ENCODE results near the gene NELFE. TPM values are rescaled to one million over a fixed set of nuclear protein-coding genes. Genes with fewer than 3 reads are reported as not detected.
A peak's percentile ranks its signal among the peaks of the same experiment; 100 is the strongest.

The NELFE gene
- total and polyA plus RNA-seq, 2 of the 13 experiments (the other 11 are each of a cell fraction or from before 2014, with no cell fraction given): 51.3 to 69.8 TPM

- TF ChIP-seq, protein P1, sequence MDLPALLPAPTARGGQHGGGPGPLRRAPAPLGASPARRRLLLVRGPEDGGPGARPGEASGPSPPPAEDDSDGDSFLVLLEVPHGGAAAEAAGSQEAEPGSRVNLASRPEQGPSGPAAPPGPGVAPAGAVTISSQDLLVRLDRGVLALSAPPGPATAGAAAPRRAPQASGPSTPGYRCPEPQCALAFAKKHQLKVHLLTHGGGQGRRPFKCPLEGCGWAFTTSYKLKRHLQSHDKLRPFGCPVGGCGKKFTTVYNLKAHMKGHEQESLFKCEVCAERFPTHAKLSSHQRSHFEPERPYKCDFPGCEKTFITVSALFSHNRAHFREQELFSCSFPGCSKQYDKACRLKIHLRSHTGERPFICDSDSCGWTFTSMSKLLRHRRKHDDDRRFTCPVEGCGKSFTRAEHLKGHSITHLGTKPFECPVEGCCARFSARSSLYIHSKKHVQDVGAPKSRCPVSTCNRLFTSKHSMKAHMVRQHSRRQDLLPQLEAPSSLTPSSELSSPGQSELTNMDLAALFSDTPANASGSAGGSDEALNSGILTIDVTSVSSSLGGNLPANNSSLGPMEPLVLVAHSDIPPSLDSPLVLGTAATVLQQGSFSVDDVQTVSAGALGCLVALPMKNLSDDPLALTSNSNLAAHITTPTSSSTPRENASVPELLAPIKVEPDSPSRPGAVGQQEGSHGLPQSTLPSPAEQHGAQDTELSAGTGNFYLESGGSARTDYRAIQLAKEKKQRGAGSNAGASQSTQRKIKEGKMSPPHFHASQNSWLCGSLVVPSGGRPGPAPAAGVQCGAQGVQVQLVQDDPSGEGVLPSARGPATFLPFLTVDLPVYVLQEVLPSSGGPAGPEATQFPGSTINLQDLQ (CRISPR knock-in tag; IDR thresholded peaks at IDR 0.05): peak; percentile 70; the same call in 1 of the 2 replicates
- TF ChIP-seq DMAP1 (CRISPR knock-in tag; IDR thresholded peaks at IDR 0.05) (peak; percentile 87), ZNF225 (CRISPR knock-in tag; IDR thresholded peaks at IDR 0.05) (no peak), TBX3 (IDR thresholded peaks at IDR 0.05; ENCODE audit: borderline replicate concordance) (peak; percentile 83; the same call in 1 of the 2 replicates), STAG1 (CRISPR knock-in tag; IDR thresholded peaks at IDR 0.05) (no peak; the same call in 1 of the 2 replicates), ZNF788 (CRISPR knock-in tag; IDR thresholded peaks at IDR 0.05; ENCODE audit: borderline replicate concordance) (peak; percentile 95; the same call in 1 of the 2 replicates), ATRX (CRISPR knock-in tag; IDR thresholded peaks at IDR 0.05; ENCODE audit: borderline replicate concordance) (no peak), FOSL2 (CRISPR knock-in tag; IDR thresholded peaks at IDR 0.05) (peak; percentile 67)
- TF ChIP-seq, protein P2, sequence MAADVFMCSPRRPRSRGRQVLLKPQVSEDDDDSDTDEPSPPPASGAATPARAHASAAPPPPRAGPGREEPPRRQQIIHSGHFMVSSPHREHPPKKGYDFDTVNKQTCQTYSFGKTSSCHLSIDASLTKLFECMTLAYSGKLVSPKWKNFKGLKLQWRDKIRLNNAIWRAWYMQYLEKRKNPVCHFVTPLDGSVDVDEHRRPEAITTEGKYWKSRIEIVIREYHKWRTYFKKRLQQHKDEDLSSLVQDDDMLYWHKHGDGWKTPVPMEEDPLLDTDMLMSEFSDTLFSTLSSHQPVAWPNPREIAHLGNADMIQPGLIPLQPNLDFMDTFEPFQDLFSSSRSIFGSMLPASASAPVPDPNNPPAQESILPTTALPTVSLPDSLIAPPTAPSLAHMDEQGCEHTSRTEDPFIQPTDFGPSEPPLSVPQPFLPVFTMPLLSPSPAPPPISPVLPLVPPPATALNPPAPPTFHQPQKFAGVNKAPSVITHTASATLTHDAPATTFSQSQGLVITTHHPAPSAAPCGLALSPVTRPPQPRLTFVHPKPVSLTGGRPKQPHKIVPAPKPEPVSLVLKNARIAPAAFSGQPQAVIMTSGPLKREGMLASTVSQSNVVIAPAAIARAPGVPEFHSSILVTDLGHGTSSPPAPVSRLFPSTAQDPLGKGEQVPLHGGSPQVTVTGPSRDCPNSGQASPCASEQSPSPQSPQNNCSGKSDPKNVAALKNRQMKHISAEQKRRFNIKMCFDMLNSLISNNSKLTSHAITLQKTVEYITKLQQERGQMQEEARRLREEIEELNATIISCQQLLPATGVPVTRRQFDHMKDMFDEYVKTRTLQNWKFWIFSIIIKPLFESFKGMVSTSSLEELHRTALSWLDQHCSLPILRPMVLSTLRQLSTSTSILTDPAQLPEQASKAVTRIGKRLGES (CRISPR knock-in tag; IDR thresholded peaks at IDR 0.05; ENCODE audit: borderline replicate concordance): 0 out of 2 replicates have a peak, but pooled peaks have one; percentile 63
- TF ChIP-seq, protein P3, sequence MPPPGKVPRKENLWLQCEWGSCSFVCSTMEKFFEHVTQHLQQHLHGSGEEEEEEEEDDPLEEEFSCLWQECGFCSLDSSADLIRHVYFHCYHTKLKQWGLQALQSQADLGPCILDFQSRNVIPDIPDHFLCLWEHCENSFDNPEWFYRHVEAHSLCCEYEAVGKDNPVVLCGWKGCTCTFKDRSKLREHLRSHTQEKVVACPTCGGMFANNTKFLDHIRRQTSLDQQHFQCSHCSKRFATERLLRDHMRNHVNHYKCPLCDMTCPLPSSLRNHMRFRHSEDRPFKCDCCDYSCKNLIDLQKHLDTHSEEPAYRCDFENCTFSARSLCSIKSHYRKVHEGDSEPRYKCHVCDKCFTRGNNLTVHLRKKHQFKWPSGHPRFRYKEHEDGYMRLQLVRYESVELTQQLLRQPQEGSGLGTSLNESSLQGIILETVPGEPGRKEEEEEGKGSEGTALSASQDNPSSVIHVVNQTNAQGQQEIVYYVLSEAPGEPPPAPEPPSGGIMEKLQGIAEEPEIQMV (CRISPR knock-in tag; IDR thresholded peaks at IDR 0.05; ENCODE audit: low read depth): peak; percentile 12; the same call in 1 of the 2 replicates
- TF ChIP-seq, protein P4, sequence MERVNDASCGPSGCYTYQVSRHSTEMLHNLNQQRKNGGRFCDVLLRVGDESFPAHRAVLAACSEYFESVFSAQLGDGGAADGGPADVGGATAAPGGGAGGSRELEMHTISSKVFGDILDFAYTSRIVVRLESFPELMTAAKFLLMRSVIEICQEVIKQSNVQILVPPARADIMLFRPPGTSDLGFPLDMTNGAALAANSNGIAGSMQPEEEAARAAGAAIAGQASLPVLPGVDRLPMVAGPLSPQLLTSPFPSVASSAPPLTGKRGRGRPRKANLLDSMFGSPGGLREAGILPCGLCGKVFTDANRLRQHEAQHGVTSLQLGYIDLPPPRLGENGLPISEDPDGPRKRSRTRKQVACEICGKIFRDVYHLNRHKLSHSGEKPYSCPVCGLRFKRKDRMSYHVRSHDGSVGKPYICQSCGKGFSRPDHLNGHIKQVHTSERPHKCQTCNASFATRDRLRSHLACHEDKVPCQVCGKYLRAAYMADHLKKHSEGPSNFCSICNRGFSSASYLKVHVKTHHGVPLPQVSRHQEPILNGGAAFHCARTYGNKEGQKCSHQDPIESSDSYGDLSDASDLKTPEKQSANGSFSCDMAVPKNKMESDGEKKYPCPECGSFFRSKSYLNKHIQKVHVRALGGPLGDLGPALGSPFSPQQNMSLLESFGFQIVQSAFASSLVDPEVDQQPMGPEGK (CRISPR knock-in tag; IDR thresholded peaks at IDR 0.05): peak; percentile 98
- TF ChIP-seq, protein P5, sequence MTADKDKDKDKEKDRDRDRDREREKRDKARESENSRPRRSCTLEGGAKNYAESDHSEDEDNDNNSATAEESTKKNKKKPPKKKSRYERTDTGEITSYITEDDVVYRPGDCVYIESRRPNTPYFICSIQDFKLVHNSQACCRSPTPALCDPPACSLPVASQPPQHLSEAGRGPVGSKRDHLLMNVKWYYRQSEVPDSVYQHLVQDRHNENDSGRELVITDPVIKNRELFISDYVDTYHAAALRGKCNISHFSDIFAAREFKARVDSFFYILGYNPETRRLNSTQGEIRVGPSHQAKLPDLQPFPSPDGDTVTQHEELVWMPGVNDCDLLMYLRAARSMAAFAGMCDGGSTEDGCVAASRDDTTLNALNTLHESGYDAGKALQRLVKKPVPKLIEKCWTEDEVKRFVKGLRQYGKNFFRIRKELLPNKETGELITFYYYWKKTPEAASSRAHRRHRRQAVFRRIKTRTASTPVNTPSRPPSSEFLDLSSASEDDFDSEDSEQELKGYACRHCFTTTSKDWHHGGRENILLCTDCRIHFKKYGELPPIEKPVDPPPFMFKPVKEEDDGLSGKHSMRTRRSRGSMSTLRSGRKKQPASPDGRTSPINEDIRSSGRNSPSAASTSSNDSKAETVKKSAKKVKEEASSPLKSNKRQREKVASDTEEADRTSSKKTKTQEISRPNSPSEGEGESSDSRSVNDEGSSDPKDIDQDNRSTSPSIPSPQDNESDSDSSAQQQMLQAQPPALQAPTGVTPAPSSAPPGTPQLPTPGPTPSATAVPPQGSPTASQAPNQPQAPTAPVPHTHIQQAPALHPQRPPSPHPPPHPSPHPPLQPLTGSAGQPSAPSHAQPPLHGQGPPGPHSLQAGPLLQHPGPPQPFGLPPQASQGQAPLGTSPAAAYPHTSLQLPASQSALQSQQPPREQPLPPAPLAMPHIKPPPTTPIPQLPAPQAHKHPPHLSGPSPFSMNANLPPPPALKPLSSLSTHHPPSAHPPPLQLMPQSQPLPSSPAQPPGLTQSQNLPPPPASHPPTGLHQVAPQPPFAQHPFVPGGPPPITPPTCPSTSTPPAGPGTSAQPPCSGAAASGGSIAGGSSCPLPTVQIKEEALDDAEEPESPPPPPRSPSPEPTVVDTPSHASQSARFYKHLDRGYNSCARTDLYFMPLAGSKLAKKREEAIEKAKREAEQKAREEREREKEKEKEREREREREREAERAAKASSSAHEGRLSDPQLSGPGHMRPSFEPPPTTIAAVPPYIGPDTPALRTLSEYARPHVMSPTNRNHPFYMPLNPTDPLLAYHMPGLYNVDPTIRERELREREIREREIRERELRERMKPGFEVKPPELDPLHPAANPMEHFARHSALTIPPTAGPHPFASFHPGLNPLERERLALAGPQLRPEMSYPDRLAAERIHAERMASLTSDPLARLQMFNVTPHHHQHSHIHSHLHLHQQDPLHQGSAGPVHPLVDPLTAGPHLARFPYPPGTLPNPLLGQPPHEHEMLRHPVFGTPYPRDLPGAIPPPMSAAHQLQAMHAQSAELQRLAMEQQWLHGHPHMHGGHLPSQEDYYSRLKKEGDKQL (CRISPR knock-in tag; IDR thresholded peaks at IDR 0.05; ENCODE audit: low read depth): 0 out of 2 replicates have a peak, but pooled peaks have one; percentile 31
These were observed at the start of gene NELFE, which contains the start of gene SKIC2 (continued) for GRCh38 chr6:31958741-31959739.
